Fibroblast of the aortic adventitia (primary cell): ENCODE measurements around the gene TIMP3. TPM values are rescaled to one million over a fixed set of nuclear protein-coding genes. Genes with fewer than 3 reads are reported as not detected.

Experiments
- DNase-seq: peaks from one replicate; pipeline ENCODE4 v3.0.0-alpha.2; 2010; ENCODE audit warnings: low read depth
- H3K4me3 ChIP-seq: 2 replicates; pipeline ENCODE4 v1.5.1; 2011; ENCODE audit warnings: low read depth, mild to moderate bottlenecking, control low read depth, low read length, moderate library complexity
- CTCF ChIP-seq: IDR thresholded peaks from 2 replicates; pipeline ENCODE4 v1.5.1; 2011; ENCODE audit warnings: mild to moderate bottlenecking, low read length, control low read depth, inconsistent platforms; ENCODE audit not compliant: insufficient read depth
- total RNA-seq: library from RNA; depleted of rRNA; stranded (reverse); fragments of >200 nt; gene quantifications from 2 replicates; pipeline ENCODE4 v1.2.3, GENCODE V29; 2012; ENCODE audit warnings: low replicate concordance

TIMP3 gene
- total RNA-seq, 1 donor: 329 TPM

GRCh38 chr22:32800994-32801536 lies 440 bp upstream of the TIMP3 start:
- TF ChIP-seq CTCF: no peak
- no peak for DNase-seq
- H3K4me3 ChIP-seq: peak overlapping the region; percentile 55

- peak overlapping the region; percentile 85 for H3K4me3 ChIP-seq
- no peak for TF ChIP-seq CTCF
- peak; percentile 53 for DNase-seq
These were observed 796 bp downstream of the TIMP3 start for GRCh38 chr22:32802237-32802765.

GRCh38 chr22:32803020-32803737 lies 1.7 kb downstream of the TIMP3 start:
- DNase-seq: peak; percentile 60
- peak overlapping the region; percentile 85 for H3K4me3 ChIP-seq
- TF ChIP-seq CTCF: no peak

DNA sequence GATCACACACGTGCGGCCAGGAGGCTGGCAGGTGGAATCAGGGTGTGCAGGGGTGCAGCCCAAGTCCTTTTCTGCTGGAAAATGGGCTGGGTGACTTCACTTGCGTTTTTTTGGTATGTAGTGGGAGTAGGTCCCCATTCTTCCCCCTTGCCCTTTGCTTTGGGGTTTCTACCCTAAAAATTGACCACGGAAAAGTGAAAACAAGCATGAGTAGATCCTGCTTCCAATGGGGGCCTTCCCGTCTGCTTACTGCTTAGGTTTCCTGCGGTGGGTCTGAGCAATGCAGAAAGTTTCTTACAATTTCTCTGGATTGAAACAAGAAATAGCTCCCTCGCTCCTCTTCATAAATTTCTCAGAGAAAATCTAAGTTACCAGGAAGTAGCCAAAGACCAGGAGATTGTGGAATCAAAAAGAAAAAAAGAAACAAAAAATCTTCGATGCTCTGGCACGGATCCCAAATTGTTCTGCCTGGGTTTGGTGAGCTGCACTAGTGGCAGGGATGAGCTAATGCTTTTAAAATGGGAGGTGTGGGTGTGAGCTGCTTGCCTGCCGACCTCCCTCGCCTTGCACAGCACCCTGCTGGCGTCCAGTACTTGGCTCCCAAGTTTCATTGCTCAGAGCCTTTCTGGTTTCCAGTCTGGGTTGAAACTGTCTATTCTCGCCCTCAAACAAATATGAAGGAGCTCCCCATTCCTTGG lies 2.4 kb downstream of the TIMP3 start:
- peak; percentile 78 for DNase-seq
- no peak for TF ChIP-seq CTCF
- H3K4me3 ChIP-seq: peak overlapping the region; percentile 85

- H3K4me3 ChIP-seq: peak overlapping the region; percentile 85
- no peak for DNase-seq
- no peak for TF ChIP-seq CTCF
These were observed 3.2 kb downstream of the TIMP3 start for GRCh38 chr22:32804531-32805360.

- TF ChIP-seq CTCF: no peak
- no peak for DNase-seq
- H3K4me3 ChIP-seq: no peak overlapping the region
These were observed 3.9 kb downstream of the TIMP3 start for GRCh38 chr22:32805361-32805881.
